Keratinocyte (primary cell): Measurements from ENCODE around the gene USP14. TPM values are rescaled to one million over a fixed set of nuclear protein-coding genes. Genes with fewer than 3 reads are reported as not detected.

Experiments used
- DNase-seq: peaks from one replicate; pipeline ENCODE4 v3.0.0-alpha.2; 2011; ENCODE audit warnings: low read depth, missing footprints, low spot score
- FAIRE-seq: peaks from 2 replicates; lab custom pipeline; 2011; peaks lifted over from hg19 to GRCh38; lab: Jason Lieb, UNC
- H2AFZ ChIP-seq: 2 replicates; pipeline ENCODE4 v1.6.0; 2012; ENCODE audit warnings: low read length, control low read depth, inconsistent platforms; ENCODE audit not compliant: control insufficient read depth
- H3K27ac ChIP-seq: 2 replicates; pipeline ENCODE4 v1.5.1; 2011; ENCODE audit warnings: low read length; ENCODE audit not compliant: control insufficient read depth, insufficient read depth
- H3K27me3 ChIP-seq: 3 replicates; pipeline ENCODE4 v1.6.0; 2011; ENCODE audit warnings: low read length; ENCODE audit not compliant: control insufficient read depth, insufficient read depth; ENCODE audit errors: extremely low read depth
- H3K36me3 ChIP-seq, 2 experiments: 2 replicates in 1 of 2; 3 replicates in 1 of 2; pipeline ENCODE4 v1.5.1; 2011; ENCODE audit warnings: low read length in 2 of 2, mild to moderate bottlenecking in 1 of 2; ENCODE audit not compliant: control insufficient read depth in 2 of 2, insufficient read depth in 2 of 2; ENCODE audit errors: extremely low read depth in 1 of 2
- H3K4me1 ChIP-seq: 3 replicates; pipeline ENCODE4 v1.5.1; 2011; ENCODE audit warnings: low read length; ENCODE audit not compliant: control insufficient read depth, insufficient read depth; ENCODE audit errors: extremely low read depth
- H3K4me2 ChIP-seq: 3 replicates; pipeline ENCODE4 v1.6.0; 2011; ENCODE audit warnings: low read depth, low read length; ENCODE audit not compliant: control insufficient read depth, insufficient read depth; ENCODE audit errors: extremely low read depth
- H3K4me3 ChIP-seq, 3 experiments: fragments of 200-600 bp in 1 of 3; sonication (generic) in 1 of 3; 2 replicates in 2 of 3; 3 replicates in 1 of 3; pipeline ENCODE4 v1.5.1; 2011 to 2016; ENCODE audit warnings: low read length in 3 of 3, mild to moderate bottlenecking in 3 of 3, control low read depth in 2 of 3, inconsistent platforms in 1 of 3, low read depth in 1 of 3, mixed read lengths in 1 of 3, mixed run types in 1 of 3, moderate library complexity in 1 of 3; ENCODE audit not compliant: control insufficient read depth in 2 of 3, insufficient read depth in 2 of 3; ENCODE audit errors: extremely low read depth in 1 of 3
- H3K79me2 ChIP-seq: 2 replicates; pipeline ENCODE4 v1.6.0; 2012; ENCODE audit warnings: low read length; ENCODE audit not compliant: control insufficient read depth, insufficient read depth
- H3K9ac ChIP-seq: 3 replicates; pipeline ENCODE4 v1.6.0; 2011; ENCODE audit warnings: low read length; ENCODE audit not compliant: control insufficient read depth, insufficient read depth; ENCODE audit errors: extremely low read depth
- H3K9me1 ChIP-seq: 3 replicates; pipeline ENCODE4 v1.6.0; 2011; ENCODE audit warnings: low read length; ENCODE audit not compliant: control insufficient read depth, insufficient read depth; ENCODE audit errors: extremely low read depth
- H3K9me3 ChIP-seq: 2 replicates; pipeline ENCODE4 v1.5.1; 2012; ENCODE audit warnings: low read depth, low read length; ENCODE audit not compliant: control insufficient read depth
- H4K20me1 ChIP-seq: 3 replicates; pipeline ENCODE4 v1.6.0; 2011; ENCODE audit warnings: low read length; ENCODE audit not compliant: control insufficient read depth, insufficient read depth; ENCODE audit errors: extremely low read depth
- EZH2 ChIP-seq: IDR thresholded peaks from one replicate; pipeline ENCODE4 v1.6.1; 2012; ENCODE audit warnings: inconsistent platforms, mild to moderate bottlenecking, low read length, moderate library complexity
- dilution Hi-C: fragments of 300-500 bp; cut with MboI; formaldehyde crosslinking; loops from one replicate; pipeline ENCODE4 v1.7.0; 2020; ENCODE audit warnings: low sequenced_read_pairs; ENCODE audit not compliant: extremely low pct_ligation_motif_present
- polyA plus RNA-seq, 5 experiments: library from polyadenylated mRNA; depleted of rRNA in 3 of 5; stranded (reverse) in 3 of 5; stranded (forward) in 1 of 5; unstranded in 1 of 5; fragments of >200 nt; gene quantifications; 1 replicate in 1 of 5; 2 replicates in 3 of 5; 3 replicates in 1 of 5; pipeline versions ENCODE4 v1.2.1 to v1.2.3, GENCODE V29; 2011 to 2012; ENCODE audit warnings: missing spikeins in 2 of 5, low read depth in 1 of 5, low replicate concordance in 1 of 5
- TF ChIP-seq, protein P1 (sequence below), 3 experiments: IDR thresholded peaks in 1 of 3; conservative IDR thresholded peaks in 1 of 3; optimal IDR thresholded peaks in 1 of 3; 2 replicates in 2 of 3; 3 replicates in 1 of 3; pipeline versions ENCODE3 to v1.5.1; 2011; ENCODE audit warnings: low read length in 3 of 3, mild to moderate bottlenecking in 3 of 3, moderate library complexity in 2 of 3, control low read depth in 1 of 3, inconsistent platforms in 1 of 3; ENCODE audit not compliant: insufficient read depth in 2 of 3; ENCODE audit errors: extremely low read depth in 1 of 3

Gene USP14
- polyA plus RNA-seq, 1 donor (not counting 4 experiments of a cell fraction or from before 2014, with no cell fraction given), result 62.5 TPM

DNA sequence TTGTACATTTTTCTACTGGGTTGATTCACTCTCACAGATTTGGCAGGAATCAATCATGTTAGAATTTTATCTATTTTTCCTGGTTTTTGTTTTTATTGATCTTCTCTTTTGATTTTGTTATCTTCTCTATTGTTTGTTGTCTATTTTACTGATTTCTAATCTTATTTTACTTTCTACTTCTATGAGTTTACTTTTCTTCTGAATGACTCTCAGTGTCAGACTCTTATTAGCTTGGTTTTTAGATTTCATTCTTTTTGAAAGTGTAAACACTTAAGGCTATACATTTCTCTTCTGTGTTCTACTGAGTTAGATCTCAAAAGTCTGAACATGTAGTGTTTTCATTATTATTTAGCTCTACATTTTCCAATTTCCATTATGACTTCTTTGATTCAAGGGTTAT lies 62.4 kb downstream of the USP14 start:
- Histone ChIP-seq H4K20me1 (no peaks in the 10 kb centered on the region), H2AFZ (no peak overlapping the region), H3K36me3 (peaks cover 8 to 24% of the 10 kb centered on the region in 2 experiments), H3K9me3 (no peaks in the 10 kb centered on the region), H3K9ac (no peak overlapping the region), H3K27me3 (no peaks in the 10 kb centered on the region), H3K4me1 (no peaks in the 10 kb centered on the region), H3K27ac (no peak overlapping the region), H3K9me1 (no peaks in the 10 kb centered on the region), H3K4me2 (no peak overlapping the region), H3K79me2 (no peaks in the 10 kb centered on the region), H3K4me3 (no peak overlapping the region)
- TF ChIP-seq, protein P1, sequence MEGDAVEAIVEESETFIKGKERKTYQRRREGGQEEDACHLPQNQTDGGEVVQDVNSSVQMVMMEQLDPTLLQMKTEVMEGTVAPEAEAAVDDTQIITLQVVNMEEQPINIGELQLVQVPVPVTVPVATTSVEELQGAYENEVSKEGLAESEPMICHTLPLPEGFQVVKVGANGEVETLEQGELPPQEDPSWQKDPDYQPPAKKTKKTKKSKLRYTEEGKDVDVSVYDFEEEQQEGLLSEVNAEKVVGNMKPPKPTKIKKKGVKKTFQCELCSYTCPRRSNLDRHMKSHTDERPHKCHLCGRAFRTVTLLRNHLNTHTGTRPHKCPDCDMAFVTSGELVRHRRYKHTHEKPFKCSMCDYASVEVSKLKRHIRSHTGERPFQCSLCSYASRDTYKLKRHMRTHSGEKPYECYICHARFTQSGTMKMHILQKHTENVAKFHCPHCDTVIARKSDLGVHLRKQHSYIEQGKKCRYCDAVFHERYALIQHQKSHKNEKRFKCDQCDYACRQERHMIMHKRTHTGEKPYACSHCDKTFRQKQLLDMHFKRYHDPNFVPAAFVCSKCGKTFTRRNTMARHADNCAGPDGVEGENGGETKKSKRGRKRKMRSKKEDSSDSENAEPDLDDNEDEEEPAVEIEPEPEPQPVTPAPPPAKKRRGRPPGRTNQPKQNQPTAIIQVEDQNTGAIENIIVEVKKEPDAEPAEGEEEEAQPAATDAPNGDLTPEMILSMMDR (optimal IDR thresholded peaks at IDR 0.05 in 1 of 3, IDR thresholded peaks at IDR 0.05 in 1 of 3, conservative IDR thresholded peaks at IDR 0.05 in 1 of 3; ENCODE audit: extremely low read depth in 1 of 3, insufficient read depth in 2 of 3, low read length in 3 of 3), result no peak
- TF ChIP-seq EZH2, result no peak
- dilution Hi-C loops, result no loop called here
- FAIRE-seq (no peak), DNase-seq (no peak)

DNA sequence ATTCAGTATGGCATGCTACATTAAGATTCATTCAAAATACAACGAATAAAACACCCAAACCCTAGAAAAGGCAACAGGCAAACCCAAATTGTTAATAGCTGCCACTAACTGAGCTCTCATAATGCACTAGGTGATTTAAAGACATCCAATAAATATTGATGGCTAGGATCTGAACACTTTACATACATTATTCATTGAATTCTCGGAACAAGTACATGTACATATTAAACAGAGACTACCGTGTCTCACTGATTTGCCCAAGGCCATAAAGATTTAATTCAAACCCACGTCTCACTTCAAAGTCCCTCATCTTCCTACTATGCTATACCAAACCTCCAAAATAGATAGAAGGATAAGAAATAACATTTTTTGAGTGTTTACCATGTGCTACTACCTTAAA lies 67.4 kb downstream of the USP14 start:
- H3K36me3 ChIP-seq, result peaks cover 0 to 4% of the 10 kb centered on the region in 2 experiments
- dilution Hi-C loops, result no loop called here
- no peak overlapping the region for H3K9ac ChIP-seq
- H3K27ac ChIP-seq, result no peak overlapping the region
- H3K4me3 ChIP-seq, result no peak overlapping the region
- no peak for FAIRE-seq
- H3K9me1 ChIP-seq, result no peaks in the 10 kb centered on the region
- H3K9me3 ChIP-seq, result no peaks in the 10 kb centered on the region
- no peaks in the 10 kb centered on the region for H3K79me2 ChIP-seq
- H2AFZ ChIP-seq, result no peak overlapping the region
- no peak overlapping the region for H3K4me2 ChIP-seq
- no peaks in the 10 kb centered on the region for H3K27me3 ChIP-seq
- no peaks in the 10 kb centered on the region for H3K4me1 ChIP-seq
- H4K20me1 ChIP-seq, result no peaks in the 10 kb centered on the region
- DNase-seq, result no peak
- TF ChIP-seq, protein P1 (optimal IDR thresholded peaks at IDR 0.05 in 1 of 3, IDR thresholded peaks at IDR 0.05 in 1 of 3, conservative IDR thresholded peaks at IDR 0.05 in 1 of 3; ENCODE audit: extremely low read depth in 1 of 3, insufficient read depth in 2 of 3, low read length in 3 of 3), result no peak
- TF ChIP-seq EZH2, result no peak
